Right kidney (tissue), 1 donor: ENCODE measurements around the gene BFSP2.
"Not testable (repeated sequence)": the region's sequence is repeated elsewhere in the genome, so short reads cannot be mapped to it uniquely, and the experiment has no call there.

ENCODE experiments used
- DNase-seq: peaks from one replicate; pipeline ENCODE4 v3.0.0-alpha.2; 2016

BFSP2 gene

GRCh38 chr3:133521946-133522345 lies 122.1 kb downstream of the BFSP2 start:
- no peak for DNase-seq

- DNase-seq, result not testable (repeated sequence)
Measured at GRCh38 chr3:133523758-133524157, 123.9 kb downstream of the BFSP2 start.
